Measurements from ENCODE around the gene KLLN.

- TF ChIP-seq CTCF (IDR thresholded peaks at IDR 0.05) (no peak), POLR2A (IDR thresholded peaks at IDR 0.05) (no peak), POLR2AphosphoS5 (IDR thresholded peaks at IDR 0.05) (no peak), EP300 (IDR thresholded peaks at IDR 0.05; ENCODE audit: low read depth) (no peak)
These were observed 22.1 kb downstream of the KLLN start for GRCh38 chr10:87841186-87841585.

Data from transverse colon (tissue), 4 donors.